NB4 (cell line): ENCODE data around the gene PITPNM3.

Experiments
- MYC ChIP-seq: IDR thresholded peaks from 2 replicates; pipeline ENCODE4 v1.6.1; 2011; ENCODE audit warnings: low read depth, low read length
- POLR2A ChIP-seq: IDR thresholded peaks from 2 replicates; pipeline ENCODE4 v1.6.1; 2011; ENCODE audit warnings: mild to moderate bottlenecking; ENCODE audit not compliant: insufficient read length; ENCODE audit errors: extremely low read depth
- TF ChIP-seq, protein P1 (sequence below): IDR thresholded peaks from one replicate; pipeline ENCODE4 v1.5.1; 2012; ENCODE audit warnings: low read depth, low read length
- TF ChIP-seq, protein P2 (sequence below): IDR thresholded peaks from 2 replicates; pipeline ENCODE4 v1.6.1; 2011; ENCODE audit warnings: low read depth, low read length

DNA sequence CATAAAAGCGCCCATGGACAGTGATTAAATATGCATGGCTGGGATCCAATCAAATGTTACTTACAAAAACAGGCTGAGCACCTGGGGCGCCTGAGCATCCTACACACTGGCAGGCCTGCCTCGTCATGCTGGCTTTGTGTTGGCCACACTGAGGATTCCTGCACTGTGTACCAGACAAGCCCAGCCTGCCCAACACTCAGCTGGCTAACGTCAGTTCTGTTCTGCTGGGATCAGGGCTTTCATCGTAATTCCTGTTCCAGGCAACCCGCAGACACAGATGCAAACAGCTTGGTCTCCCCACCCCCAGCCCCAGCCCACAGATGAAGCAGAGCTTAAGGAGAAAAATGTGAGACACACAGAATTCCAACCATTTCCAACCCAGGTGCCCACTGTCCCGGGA is 81.4 kb downstream of the PITPNM3 start:
- TF ChIP-seq MYC, result no peak
- TF ChIP-seq, protein P1, sequence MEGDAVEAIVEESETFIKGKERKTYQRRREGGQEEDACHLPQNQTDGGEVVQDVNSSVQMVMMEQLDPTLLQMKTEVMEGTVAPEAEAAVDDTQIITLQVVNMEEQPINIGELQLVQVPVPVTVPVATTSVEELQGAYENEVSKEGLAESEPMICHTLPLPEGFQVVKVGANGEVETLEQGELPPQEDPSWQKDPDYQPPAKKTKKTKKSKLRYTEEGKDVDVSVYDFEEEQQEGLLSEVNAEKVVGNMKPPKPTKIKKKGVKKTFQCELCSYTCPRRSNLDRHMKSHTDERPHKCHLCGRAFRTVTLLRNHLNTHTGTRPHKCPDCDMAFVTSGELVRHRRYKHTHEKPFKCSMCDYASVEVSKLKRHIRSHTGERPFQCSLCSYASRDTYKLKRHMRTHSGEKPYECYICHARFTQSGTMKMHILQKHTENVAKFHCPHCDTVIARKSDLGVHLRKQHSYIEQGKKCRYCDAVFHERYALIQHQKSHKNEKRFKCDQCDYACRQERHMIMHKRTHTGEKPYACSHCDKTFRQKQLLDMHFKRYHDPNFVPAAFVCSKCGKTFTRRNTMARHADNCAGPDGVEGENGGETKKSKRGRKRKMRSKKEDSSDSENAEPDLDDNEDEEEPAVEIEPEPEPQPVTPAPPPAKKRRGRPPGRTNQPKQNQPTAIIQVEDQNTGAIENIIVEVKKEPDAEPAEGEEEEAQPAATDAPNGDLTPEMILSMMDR, result no peak
- TF ChIP-seq POLR2A, result no peak
- TF ChIP-seq, protein P2, sequence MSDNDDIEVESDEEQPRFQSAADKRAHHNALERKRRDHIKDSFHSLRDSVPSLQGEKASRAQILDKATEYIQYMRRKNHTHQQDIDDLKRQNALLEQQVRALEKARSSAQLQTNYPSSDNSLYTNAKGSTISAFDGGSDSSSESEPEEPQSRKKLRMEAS, result no peak
